Measurements from ENCODE around the gene MTFR2.

DNA sequence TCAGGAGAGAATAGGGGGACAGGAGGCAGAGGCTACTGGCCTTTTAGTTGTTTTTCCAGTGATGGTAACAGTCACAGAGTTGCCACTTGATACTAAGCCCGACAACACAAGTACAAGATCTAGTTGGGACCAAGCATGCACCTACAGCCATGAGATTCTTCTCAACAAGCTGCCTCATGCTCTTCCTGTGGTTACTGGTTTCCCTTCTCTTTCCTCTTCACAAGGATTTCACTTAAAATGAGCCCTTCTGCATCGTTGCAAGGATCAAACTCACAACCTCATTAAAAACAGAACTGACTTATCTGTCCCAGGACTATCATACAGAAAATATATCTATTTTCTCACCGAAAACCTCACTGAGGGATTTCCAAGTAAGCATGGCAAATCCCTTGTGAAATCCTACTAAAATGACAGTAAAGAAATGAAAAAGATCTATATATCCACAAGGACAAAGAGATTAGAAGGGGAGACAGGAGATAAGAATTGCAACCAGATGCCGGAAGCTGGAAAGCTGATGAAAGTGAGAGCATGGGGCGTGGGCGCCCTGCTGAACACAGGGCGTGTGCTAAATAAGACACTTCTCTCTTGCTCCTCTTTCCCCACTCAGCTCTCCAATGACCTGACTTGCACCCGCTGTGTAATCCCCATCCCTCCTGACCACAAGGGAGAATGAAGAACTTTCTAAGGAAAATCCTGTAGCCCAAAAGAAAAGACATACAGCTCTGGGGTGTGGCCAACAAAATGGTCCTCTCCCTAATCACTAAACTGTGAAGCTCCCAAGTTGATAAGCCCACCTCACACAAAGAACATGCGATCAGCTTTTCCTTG, 13.4 kb downstream of the MTFR2 start:
- no peak for TF ChIP-seq POLR2A (IDR thresholded peaks at IDR 0.05)
- TF ChIP-seq, protein P1, sequence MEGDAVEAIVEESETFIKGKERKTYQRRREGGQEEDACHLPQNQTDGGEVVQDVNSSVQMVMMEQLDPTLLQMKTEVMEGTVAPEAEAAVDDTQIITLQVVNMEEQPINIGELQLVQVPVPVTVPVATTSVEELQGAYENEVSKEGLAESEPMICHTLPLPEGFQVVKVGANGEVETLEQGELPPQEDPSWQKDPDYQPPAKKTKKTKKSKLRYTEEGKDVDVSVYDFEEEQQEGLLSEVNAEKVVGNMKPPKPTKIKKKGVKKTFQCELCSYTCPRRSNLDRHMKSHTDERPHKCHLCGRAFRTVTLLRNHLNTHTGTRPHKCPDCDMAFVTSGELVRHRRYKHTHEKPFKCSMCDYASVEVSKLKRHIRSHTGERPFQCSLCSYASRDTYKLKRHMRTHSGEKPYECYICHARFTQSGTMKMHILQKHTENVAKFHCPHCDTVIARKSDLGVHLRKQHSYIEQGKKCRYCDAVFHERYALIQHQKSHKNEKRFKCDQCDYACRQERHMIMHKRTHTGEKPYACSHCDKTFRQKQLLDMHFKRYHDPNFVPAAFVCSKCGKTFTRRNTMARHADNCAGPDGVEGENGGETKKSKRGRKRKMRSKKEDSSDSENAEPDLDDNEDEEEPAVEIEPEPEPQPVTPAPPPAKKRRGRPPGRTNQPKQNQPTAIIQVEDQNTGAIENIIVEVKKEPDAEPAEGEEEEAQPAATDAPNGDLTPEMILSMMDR (IDR thresholded peaks at IDR 0.05) = no peak
